Effector CD8-positive, alpha-beta T cell (primary cell): ENCODE results near the gene TADA1.
A peak's percentile ranks its signal among the peaks of the same experiment; 100 is the strongest.
"Not testable (repeated sequence)": the region's sequence is repeated elsewhere in the genome, so short reads cannot be mapped to it uniquely, and the experiment has no call there.

ENCODE experiments used
- DNase-seq: peaks from one replicate; lab custom pipeline; 2025; lab: John Stamatoyannopoulos, UW

The TADA1 gene

GRCh38 chr1:166843769-166844596 lies 32.1 kb downstream of the TADA1 start:
- DNase-seq: no peak

- no peak for DNase-seq
Measured at GRCh38 chr1:166843322-166843721, 32.7 kb downstream of the TADA1 start.

- DNase-seq: no peak
Measured at GRCh38 chr1:166840309-166841274, 35.5 kb downstream of the TADA1 start.

GRCh38 chr1:166839600-166840308 lies 36.3 kb downstream of the TADA1 start:
- DNase-seq: peak; percentile 37

GRCh38 chr1:166838766-166839599 lies 37.1 kb downstream of the TADA1 start, which contains the start of gene POGK:
Gene POGK (plus strand): TSS chr1:166839475. CDS start chr1:166840957, 1,482 bp downstream.
- DNase-seq: peak; percentile 62

GRCh38 chr1:166836733-166837132 lies 39.3 kb downstream of the TADA1 start:
- no peak for DNase-seq

DNA sequence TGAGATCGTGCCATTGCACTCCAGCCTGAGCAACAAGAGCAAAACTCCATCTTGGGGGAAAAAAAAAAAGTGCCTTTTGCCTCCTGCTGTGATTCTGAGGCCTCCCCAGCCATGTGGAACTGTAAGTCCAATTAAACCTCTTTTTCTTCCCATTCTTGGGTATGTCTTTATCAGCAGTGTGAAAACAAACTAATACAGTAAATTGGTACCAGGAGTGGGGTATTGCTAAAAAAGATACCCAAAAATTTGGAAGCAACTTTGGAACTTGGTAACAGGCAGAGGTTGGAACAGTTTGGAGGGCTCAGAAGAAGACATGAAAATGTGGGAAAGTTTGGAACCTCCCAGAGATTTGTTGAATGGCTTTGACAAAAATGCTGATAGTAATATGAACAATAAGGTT lies 46.3 kb downstream of the TADA1 start:
- not testable (repeated sequence) for DNase-seq

- DNase-seq: no peak
Measured at GRCh38 chr1:166827426-166827825, 48.6 kb downstream of the TADA1 start.

DNA sequence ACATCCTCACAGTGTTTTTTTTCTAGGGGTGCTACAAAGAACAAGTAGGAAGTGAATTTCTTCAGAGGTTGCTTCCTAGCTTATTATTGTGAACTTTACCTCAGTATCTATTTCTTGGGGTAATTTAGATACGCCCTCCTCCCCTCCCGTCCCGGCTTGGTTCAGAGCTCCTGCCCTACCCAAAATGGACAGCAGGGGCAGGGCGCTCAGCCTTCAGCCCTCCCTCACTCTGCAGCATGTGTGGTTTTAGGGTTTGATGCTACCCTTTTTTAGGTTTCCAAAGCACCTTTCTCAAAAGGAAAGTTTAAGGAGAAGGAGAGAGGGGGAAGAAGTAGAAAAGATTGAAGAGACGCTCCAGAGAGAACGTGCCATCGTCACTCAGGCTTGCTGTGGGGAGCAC lies 53.7 kb downstream of the TADA1 start:
- DNase-seq: no peak

DNA sequence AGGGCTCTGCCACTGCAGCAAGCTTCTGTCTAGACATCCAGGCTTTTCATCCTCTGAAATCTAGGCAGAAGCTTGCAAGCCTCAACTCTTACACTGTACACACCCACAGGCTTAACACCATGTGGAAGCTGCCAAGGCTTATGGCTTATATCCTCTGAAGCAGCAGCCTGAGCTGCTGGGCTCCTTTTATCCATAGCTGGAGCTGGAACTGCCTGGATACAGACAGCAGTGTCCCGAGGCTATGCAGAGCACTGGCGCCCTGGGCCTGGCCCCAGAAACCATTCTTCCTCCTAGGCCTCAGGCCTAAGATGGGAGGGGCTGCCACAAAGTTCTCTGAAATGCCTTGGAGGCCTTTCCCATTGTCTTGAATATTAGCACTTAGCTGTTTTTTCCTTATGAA lies 56.1 kb downstream of the TADA1 start:
- no peak for DNase-seq

GRCh38 chr1:166814611-166815010 lies 61.5 kb downstream of the TADA1 start:
- DNase-seq: no peak

DNA sequence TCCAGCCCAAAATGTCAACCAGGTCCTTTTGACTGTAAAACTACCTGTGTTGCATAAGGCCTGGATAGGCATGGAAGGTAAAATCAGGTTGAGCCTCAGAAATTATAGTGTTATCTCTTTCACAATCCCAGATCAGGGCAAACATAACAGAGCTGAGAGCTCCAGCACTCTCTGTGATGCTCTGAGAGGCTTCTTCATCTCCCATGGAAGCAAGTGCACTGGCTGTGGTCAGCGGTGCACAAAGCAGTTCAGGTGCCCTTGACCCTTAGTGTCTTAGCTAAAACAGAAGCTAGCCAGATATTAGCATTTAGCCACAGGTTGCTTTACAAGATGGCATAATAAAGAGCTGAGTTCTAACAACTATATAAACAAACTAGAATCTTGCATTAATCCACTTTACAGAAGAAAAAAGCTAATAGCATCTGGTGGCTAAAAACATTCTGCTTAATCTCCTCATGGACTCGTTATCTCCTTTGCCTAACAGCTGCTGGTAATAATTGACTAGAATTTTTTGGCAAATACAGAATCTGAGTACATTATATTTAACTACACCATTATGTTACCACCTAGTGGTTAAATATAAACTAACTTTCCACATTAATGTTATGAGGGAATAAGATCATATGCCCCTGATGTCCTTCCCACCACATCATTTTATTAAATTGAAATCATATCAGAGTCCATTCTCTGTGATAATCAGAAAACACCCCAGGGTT lies 62.4 kb downstream of the TADA1 start:
- no peak for DNase-seq

DNA sequence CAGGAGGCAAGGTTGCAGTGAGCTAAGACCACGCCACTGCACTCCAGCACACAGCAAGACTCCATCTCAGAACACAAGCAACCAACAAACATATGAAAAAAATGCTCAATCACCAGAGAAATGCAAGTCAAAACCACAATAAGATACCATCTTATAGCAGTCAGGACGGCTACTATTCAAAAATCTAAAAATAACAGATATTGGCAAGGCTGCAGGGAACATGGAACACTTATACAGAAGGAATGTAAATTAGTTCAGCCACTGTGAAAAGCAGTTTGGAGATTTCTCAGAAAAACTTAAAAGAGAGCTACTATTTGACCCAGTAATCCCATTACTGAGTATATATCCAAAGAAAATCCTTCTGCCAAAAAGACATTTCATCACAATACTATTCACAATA lies 64.4 kb downstream of the TADA1 start:
- DNase-seq: no peak

GRCh38 chr1:166808952-166809351 lies 67.1 kb downstream of the TADA1 start:
- DNase-seq: no peak
